ENCODE data around the gene IBSP.

The IBSP gene

GRCh38 chr4:87846226-87846625 lies 46.9 kb downstream of the IBSP start:
- H3K27me3 ChIP-seq (replicated peaks; ENCODE audit: control insufficient read depth, insufficient read depth, low read length): no peaks in the 10 kb centered on the region
- no peak overlapping the region for H3K4me3 ChIP-seq (replicated peaks; ENCODE audit: low read depth, low read length)
- H3K36me3 ChIP-seq (ENCODE audit: control insufficient read depth, insufficient read depth, low read length): no peaks in the 10 kb centered on the region
- TF ChIP-seq CTCF (IDR thresholded peaks at IDR 0.05; ENCODE audit: insufficient read depth, low read length, poor library complexity, severe bottlenecking): no peak
- no peak for DNase-seq (ENCODE audit: extremely low read depth, insufficient read length)

- Histone ChIP-seq H3K27me3 (replicated peaks; ENCODE audit: control insufficient read depth, insufficient read depth, low read length) (no peaks in the 10 kb centered on the region), H3K4me3 (replicated peaks; ENCODE audit: low read depth, low read length) (no peak overlapping the region), H3K36me3 (ENCODE audit: control insufficient read depth, insufficient read depth, low read length) (no peaks in the 10 kb centered on the region)
- TF ChIP-seq CTCF (IDR thresholded peaks at IDR 0.05; ENCODE audit: insufficient read depth, low read length, poor library complexity, severe bottlenecking): peak; percentile 63
- DNase-seq (ENCODE audit: extremely low read depth, insufficient read length): no peak
Measured at GRCh38 chr4:87848622-87849351, 49.4 kb downstream of the IBSP start.

- no peaks in the 10 kb centered on the region for H3K36me3 ChIP-seq (ENCODE audit: control insufficient read depth, insufficient read depth, low read length)
- H3K4me3 ChIP-seq (replicated peaks; ENCODE audit: low read depth, low read length): no peak overlapping the region
- DNase-seq (ENCODE audit: extremely low read depth, insufficient read length): no peak
- TF ChIP-seq CTCF (IDR thresholded peaks at IDR 0.05; ENCODE audit: insufficient read depth, low read length, poor library complexity, severe bottlenecking): no peak
- H3K27me3 ChIP-seq (replicated peaks; ENCODE audit: control insufficient read depth, insufficient read depth, low read length): no peaks in the 10 kb centered on the region
Measured at GRCh38 chr4:87849612-87850011, 50.3 kb downstream of the IBSP start.

- TF ChIP-seq CTCF (IDR thresholded peaks at IDR 0.05; ENCODE audit: insufficient read depth, low read length, poor library complexity, severe bottlenecking): no peak
- H3K4me3 ChIP-seq (replicated peaks; ENCODE audit: low read depth, low read length): no peak overlapping the region
- DNase-seq (ENCODE audit: extremely low read depth, insufficient read length): no peak
- H3K27me3 ChIP-seq (replicated peaks; ENCODE audit: control insufficient read depth, insufficient read depth, low read length): no peaks in the 10 kb centered on the region
- no peaks in the 10 kb centered on the region for H3K36me3 ChIP-seq (ENCODE audit: control insufficient read depth, insufficient read depth, low read length)
Measured at GRCh38 chr4:87851332-87851731, 52.0 kb downstream of the IBSP start.

- Histone ChIP-seq H3K27me3 (replicated peaks; ENCODE audit: control insufficient read depth, insufficient read depth, low read length) (no peaks in the 10 kb centered on the region), H3K4me3 (replicated peaks; ENCODE audit: low read depth, low read length) (no peak overlapping the region), H3K36me3 (ENCODE audit: control insufficient read depth, insufficient read depth, low read length) (no peaks in the 10 kb centered on the region)
- no peak for TF ChIP-seq CTCF (IDR thresholded peaks at IDR 0.05; ENCODE audit: insufficient read depth, low read length, poor library complexity, severe bottlenecking)
- no peak for DNase-seq (ENCODE audit: extremely low read depth, insufficient read length)
Measured at GRCh38 chr4:87851953-87852352, 52.6 kb downstream of the IBSP start.

- TF ChIP-seq CTCF (IDR thresholded peaks at IDR 0.05; ENCODE audit: insufficient read depth, low read length, poor library complexity, severe bottlenecking): peak; percentile 49
- Histone ChIP-seq H3K4me3 (replicated peaks; ENCODE audit: low read depth, low read length) (no peak overlapping the region), H3K36me3 (ENCODE audit: control insufficient read depth, insufficient read depth, low read length) (no peaks in the 10 kb centered on the region), H3K27me3 (replicated peaks; ENCODE audit: control insufficient read depth, insufficient read depth, low read length) (no peaks in the 10 kb centered on the region)
- no peak for DNase-seq (ENCODE audit: extremely low read depth, insufficient read length)
Measured at GRCh38 chr4:87853108-87853507, 53.8 kb downstream of the IBSP start.
